K562 (cell line): ENCODE results near the gene DRD2.

Source experiments
- CBX2 ChIP-seq: fragments of 200-600 bp; sonication (generic); IDR thresholded peaks from one replicate; pipeline ENCODE4 v1.6.1; 2012; ENCODE audit warnings: mild to moderate bottlenecking, low read length, inconsistent platforms; ENCODE audit not compliant: insufficient read depth, poor library complexity, severe bottlenecking
- CEBPB ChIP-seq: fragments of 450-650 bp; IDR thresholded peaks from 2 replicates; pipeline ENCODE4 v1.6.1; 2016; ENCODE audit warnings: missing genetic modification characterization, missing compliant biosample characterization
- EZH2 ChIP-seq: IDR thresholded peaks from 2 replicates; pipeline ENCODE4 v1.6.1; 2012; ENCODE audit warnings: low read depth, mild to moderate bottlenecking, inconsistent platforms, low read length, borderline replicate concordance
- IRF1 ChIP-seq: sonication (generic); formaldehyde crosslinking; IDR thresholded peaks from 2 replicates; pipeline ENCODE4 v1.8.0; 2022; ENCODE audit warnings: missing genetic modification reagents, mild to moderate bottlenecking, borderline replicate concordance
- NFIC ChIP-seq: fragments of 450-650 bp; IDR thresholded peaks from 2 replicates; pipeline ENCODE4 v1.6.1; 2017; ENCODE audit warnings: mild to moderate bottlenecking, inconsistent platforms
- SIRT6 ChIP-seq: IDR thresholded peaks from one replicate; pipeline ENCODE4 v1.6.1; 2012; ENCODE audit warnings: low read depth, mild to moderate bottlenecking, control low read depth, inconsistent platforms, low read length, moderate library complexity
- TF ChIP-seq, protein P1 (sequence below): fragments of 450-650 bp; IDR thresholded peaks from 2 replicates; pipeline ENCODE4 v1.6.1; 2017; ENCODE audit warnings: antibody characterized with exemption

DNA sequence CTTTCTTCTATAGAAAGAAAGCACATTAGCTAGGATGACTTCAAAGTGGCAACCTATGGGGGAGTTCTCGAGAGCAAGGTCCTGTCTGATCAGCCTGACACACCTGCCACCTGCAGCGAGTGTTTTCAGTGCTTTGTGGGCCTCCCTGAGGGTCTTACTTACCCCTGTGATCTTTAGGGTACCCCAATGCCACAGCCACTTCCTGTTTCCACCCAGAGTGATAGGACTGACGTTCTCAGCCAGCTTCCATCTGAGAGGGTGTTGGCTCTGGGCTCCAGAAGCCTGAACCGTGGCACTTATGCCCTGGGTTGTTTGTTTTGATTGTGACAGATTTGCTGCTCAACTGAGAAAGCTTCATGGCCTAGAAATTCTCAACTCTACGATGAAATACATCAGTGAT lies 109.3 kb downstream of the DRD2 start:
- no peak for TF ChIP-seq NFIC
- no peak for TF ChIP-seq CBX2
- TF ChIP-seq IRF1 (CRISPR knock-in tag) = no peak
- no peak for TF ChIP-seq EZH2
- TF ChIP-seq CEBPB (tag) = no peak
- no peak for TF ChIP-seq SIRT6
- TF ChIP-seq, protein P1, sequence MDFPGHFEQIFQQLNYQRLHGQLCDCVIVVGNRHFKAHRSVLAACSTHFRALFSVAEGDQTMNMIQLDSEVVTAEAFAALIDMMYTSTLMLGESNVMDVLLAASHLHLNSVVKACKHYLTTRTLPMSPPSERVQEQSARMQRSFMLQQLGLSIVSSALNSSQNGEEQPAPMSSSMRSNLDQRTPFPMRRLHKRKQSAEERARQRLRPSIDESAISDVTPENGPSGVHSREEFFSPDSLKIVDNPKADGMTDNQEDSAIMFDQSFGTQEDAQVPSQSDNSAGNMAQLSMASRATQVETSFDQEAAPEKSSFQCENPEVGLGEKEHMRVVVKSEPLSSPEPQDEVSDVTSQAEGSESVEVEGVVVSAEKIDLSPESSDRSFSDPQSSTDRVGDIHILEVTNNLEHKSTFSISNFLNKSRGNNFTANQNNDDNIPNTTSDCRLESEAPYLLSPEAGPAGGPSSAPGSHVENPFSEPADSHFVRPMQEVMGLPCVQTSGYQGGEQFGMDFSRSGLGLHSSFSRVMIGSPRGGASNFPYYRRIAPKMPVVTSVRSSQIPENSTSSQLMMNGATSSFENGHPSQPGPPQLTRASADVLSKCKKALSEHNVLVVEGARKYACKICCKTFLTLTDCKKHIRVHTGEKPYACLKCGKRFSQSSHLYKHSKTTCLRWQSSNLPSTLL = no peak
